ENCODE measurements around the gene FAM3C.

DNA sequence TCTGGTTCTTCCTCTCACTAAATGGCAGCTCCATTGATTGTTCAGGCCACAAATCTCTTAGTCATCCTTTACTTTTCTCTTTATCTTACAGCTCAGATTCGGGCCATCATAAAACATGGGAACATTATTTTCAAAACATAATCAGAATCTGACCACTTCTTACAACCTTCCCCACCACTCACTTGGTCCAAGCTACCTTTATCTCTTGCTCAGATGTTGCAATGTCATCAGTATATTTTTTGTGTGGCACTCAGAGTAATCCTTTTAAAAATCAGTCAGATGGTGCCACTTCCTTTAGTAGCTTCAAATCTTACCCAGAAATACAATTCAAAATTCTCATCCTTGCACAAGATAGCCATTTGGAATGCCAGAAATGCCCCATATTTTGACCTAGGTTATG is 34.5 kb upstream of the FAM3C start:
- TF ChIP-seq, protein P1, sequence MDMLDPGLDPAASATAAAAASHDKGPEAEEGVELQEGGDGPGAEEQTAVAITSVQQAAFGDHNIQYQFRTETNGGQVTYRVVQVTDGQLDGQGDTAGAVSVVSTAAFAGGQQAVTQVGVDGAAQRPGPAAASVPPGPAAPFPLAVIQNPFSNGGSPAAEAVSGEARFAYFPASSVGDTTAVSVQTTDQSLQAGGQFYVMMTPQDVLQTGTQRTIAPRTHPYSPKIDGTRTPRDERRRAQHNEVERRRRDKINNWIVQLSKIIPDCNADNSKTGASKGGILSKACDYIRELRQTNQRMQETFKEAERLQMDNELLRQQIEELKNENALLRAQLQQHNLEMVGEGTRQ (IDR thresholded peaks at IDR 0.05; ENCODE audit: low read depth, low read length) = no peak
- TF ChIP-seq MXI1 (IDR thresholded peaks at IDR 0.05; ENCODE audit: borderline replicate concordance, low read depth, low read length) (no peak), BHLHE40 (IDR thresholded peaks at IDR 0.05; ENCODE audit: low read depth, low read length) (no peak), RAD21 (IDR thresholded peaks at IDR 0.05; ENCODE audit: low read length) (no peak), POLR2A (IDR thresholded peaks at IDR 0.05; ENCODE audit: low read depth, low read length) (no peak), RCOR1 (IDR thresholded peaks at IDR 0.05; ENCODE audit: insufficient replicate concordance, low read length) (no peak), NFE2L2 (IDR thresholded peaks at IDR 0.05; ENCODE audit: low read depth, low read length) (no peak), CHD1 (IDR thresholded peaks at IDR 0.05; ENCODE audit: low read depth, low read length) (no peak), RFX5 (IDR thresholded peaks at IDR 0.05; ENCODE audit: low read depth, low read length) (no peak), CEBPB (IDR thresholded peaks at IDR 0.05; ENCODE audit: low read depth, low read length) (no peak), FOS (IDR thresholded peaks at IDR 0.05; ENCODE audit: low read depth, low read length) (no peak)
- TF ChIP-seq, protein P2, sequence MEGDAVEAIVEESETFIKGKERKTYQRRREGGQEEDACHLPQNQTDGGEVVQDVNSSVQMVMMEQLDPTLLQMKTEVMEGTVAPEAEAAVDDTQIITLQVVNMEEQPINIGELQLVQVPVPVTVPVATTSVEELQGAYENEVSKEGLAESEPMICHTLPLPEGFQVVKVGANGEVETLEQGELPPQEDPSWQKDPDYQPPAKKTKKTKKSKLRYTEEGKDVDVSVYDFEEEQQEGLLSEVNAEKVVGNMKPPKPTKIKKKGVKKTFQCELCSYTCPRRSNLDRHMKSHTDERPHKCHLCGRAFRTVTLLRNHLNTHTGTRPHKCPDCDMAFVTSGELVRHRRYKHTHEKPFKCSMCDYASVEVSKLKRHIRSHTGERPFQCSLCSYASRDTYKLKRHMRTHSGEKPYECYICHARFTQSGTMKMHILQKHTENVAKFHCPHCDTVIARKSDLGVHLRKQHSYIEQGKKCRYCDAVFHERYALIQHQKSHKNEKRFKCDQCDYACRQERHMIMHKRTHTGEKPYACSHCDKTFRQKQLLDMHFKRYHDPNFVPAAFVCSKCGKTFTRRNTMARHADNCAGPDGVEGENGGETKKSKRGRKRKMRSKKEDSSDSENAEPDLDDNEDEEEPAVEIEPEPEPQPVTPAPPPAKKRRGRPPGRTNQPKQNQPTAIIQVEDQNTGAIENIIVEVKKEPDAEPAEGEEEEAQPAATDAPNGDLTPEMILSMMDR (conservative IDR thresholded peaks at IDR 0.05; ENCODE audit: low read depth, low read length) = no peak
- TF ChIP-seq, protein P3, sequence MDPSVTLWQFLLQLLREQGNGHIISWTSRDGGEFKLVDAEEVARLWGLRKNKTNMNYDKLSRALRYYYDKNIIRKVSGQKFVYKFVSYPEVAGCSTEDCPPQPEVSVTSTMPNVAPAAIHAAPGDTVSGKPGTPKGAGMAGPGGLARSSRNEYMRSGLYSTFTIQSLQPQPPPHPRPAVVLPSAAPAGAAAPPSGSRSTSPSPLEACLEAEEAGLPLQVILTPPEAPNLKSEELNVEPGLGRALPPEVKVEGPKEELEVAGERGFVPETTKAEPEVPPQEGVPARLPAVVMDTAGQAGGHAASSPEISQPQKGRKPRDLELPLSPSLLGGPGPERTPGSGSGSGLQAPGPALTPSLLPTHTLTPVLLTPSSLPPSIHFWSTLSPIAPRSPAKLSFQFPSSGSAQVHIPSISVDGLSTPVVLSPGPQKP (IDR thresholded peaks at IDR 0.05; ENCODE audit: borderline replicate concordance, low read depth, low read length) = no peak

Measured in IMR-90 (cell line).